ENCODE data around the gene SNX22. TPM values are rescaled to one million over a fixed set of nuclear protein-coding genes. Genes with fewer than 3 reads are reported as not detected.

SNX22 gene
- total and polyA plus RNA-seq, 2 of the 8 experiments (the other 6 are each of a cell fraction or from before 2014, with no cell fraction given), result 4.9 TPM

GRCh38 chr15:64105113-64105704, 46.3 kb upstream of the SNX22 start:
- H2BK20ac ChIP-seq (ENCODE audit: low read length), result no peak overlapping the region
- no peak overlapping the region for H3K4me2 ChIP-seq (ENCODE audit: insufficient read depth in 1 of 2, low read depth in 2 of 2, low read length in 2 of 2)
- 94% methylated on average over 9 of the region's 9 CpGs; no CpG with 5 or more reads in 1 of the 2 experiments for WGBS, 2 experiments (ENCODE audit: extremely low coverage in 1 of 2, insufficient coverage in 1 of 2, insufficient read length in 1 of 2, insufficient replicate concordance in 2 of 2, low coverage in 1 of 2, low lambda C conversion rate in 2 of 2, missing lambda C conversion rate in 1 of 2)
- no peaks in the 10 kb centered on the region for H3K23me2 ChIP-seq (ENCODE audit: low read depth, low read length)
- H4K20me1 ChIP-seq (replicated peaks in 1 of 2; ENCODE audit: control insufficient read depth in 1 of 2, insufficient read depth in 2 of 2, low read length in 2 of 2), result no peaks in the 10 kb centered on the region
- H3K56ac ChIP-seq (replicated peaks; ENCODE audit: insufficient read length, low read depth, low read length), result no peak overlapping the region
- peaks cover 0 to 49% of the 10 kb centered on the region in 2 experiments; a peak in 2 of 4 replicates for H3K79me2 ChIP-seq (ENCODE audit: control insufficient read depth in 1 of 2, insufficient read depth in 2 of 2, low read length in 2 of 2)
- no peak overlapping the region for H4K5ac ChIP-seq (ENCODE audit: insufficient read length, low read depth, low read length)
- H3K23ac ChIP-seq (ENCODE audit: insufficient read length), result no peak overlapping the region
- H3K14ac ChIP-seq (ENCODE audit: insufficient read length), result no peak overlapping the region
- no peak overlapping the region for H3K18ac ChIP-seq (ENCODE audit: extremely low read depth, low read length)
- H2BK5ac ChIP-seq (ENCODE audit: low read depth, low read length), result no peak overlapping the region
- H3K4me1 ChIP-seq (replicated peaks in 1 of 4; ENCODE audit: control insufficient read depth in 3 of 4, insufficient read depth in 4 of 4, low read length in 3 of 4), result no peaks in the 10 kb centered on the region
- FAIRE-seq, result no peak
- no peak overlapping the region for H2BK15ac ChIP-seq (ENCODE audit: low read length)
- H2BK120ac ChIP-seq (replicated peaks; ENCODE audit: low read depth, low read length), result no peak overlapping the region
- no peaks in the 10 kb centered on the region; the same call in 1 of the 2 replicates for H3K79me1 ChIP-seq (ENCODE audit: low read depth, low read length)
- DNase-seq (ENCODE audit: low read depth in 1 of 2, low spot score in 2 of 2), result no peak
- H2BK12ac ChIP-seq (ENCODE audit: low read depth, low read length), result no peak overlapping the region
- no peak overlapping the region for H4K8ac ChIP-seq (ENCODE audit: extremely low read depth, insufficient read depth, low read length)
- no peaks in the 10 kb centered on the region for H3K36me3 ChIP-seq (ENCODE audit: control insufficient read depth in 2 of 4, insufficient read depth in 4 of 4, low read length in 3 of 4)
- H3K27me3 ChIP-seq (replicated peaks in 1 of 4; ENCODE audit: control insufficient read depth in 3 of 4, extremely low read depth in 1 of 4, insufficient read depth in 3 of 4, low read length in 3 of 4), result peaks cover 0 to 1% (median 0%) of the 10 kb centered on the region in 4 experiments; a peak in 1 of 7 replicates
- ChIA-PET POLR2A (ENCODE audit: partially characterized antibody) (interaction anchor here (0.6 to 1.4 kb wide), 4 partner anchors 9 to 605 kb away, joined by 3 to 7 read pairs (median 3); no protein-coding TSS in a partner anchor), CTCF (ENCODE audit: partially characterized antibody) (interaction anchor here (0.6 to 0.8 kb wide), 4 partner anchors 36 to 612 kb away, joined by 3 to 4 read pairs (median 4); no protein-coding TSS in a partner anchor)
- H2AK5ac ChIP-seq (ENCODE audit: low read depth, low read length), result no peak overlapping the region
- no peak overlapping the region for H3K27ac ChIP-seq (ENCODE audit: low read depth, low read length)
- H3K4me3 ChIP-seq (ENCODE audit: extremely low read depth in 1 of 4, insufficient read depth in 2 of 4, low read depth in 3 of 4, low read length in 4 of 4), result no peak overlapping the region
- H4K91ac ChIP-seq (replicated peaks; ENCODE audit: insufficient read length, low read length), result no peak overlapping the region
- no peaks in the 10 kb centered on the region for H3K9me3 ChIP-seq (ENCODE audit: insufficient read depth in 2 of 2, low read depth in 1 of 2, low read length in 1 of 2)
- no peak overlapping the region for H3K4ac ChIP-seq (replicated peaks; ENCODE audit: insufficient read length, low read depth, low read length)
- no peak overlapping the region for H3K9ac ChIP-seq (replicated peaks in 1 of 4; ENCODE audit: extremely low read depth in 1 of 4, low read depth in 3 of 4, low read length in 3 of 4)
- H2AFZ ChIP-seq (ENCODE audit: low read length), result no peak overlapping the region
- TF ChIP-seq ATF3 (IDR thresholded peaks at IDR 0.05; ENCODE audit: insufficient read depth, low read depth, low read length) (no peak), RXRA (IDR thresholded peaks at IDR 0.05; ENCODE audit: insufficient read depth, low read depth, low read length) (no peak), KDM1A (IDR thresholded peaks at IDR 0.05; ENCODE audit: borderline replicate concordance, low read length) (no peak), SIN3A (conservative IDR thresholded peaks at IDR 0.05 in 1 of 2, IDR thresholded peaks at IDR 0.05 in 1 of 2; ENCODE audit: low read depth in 1 of 2, low read length in 2 of 2) (no peak), GABPA (IDR thresholded peaks at IDR 0.05; ENCODE audit: borderline replicate concordance, insufficient read depth, low read length) (no peak), RFX5 (IDR thresholded peaks at IDR 0.05; ENCODE audit: borderline replicate concordance, low read depth, low read length) (no peak), SAP30 (IDR thresholded peaks at IDR 0.05; ENCODE audit: insufficient read depth, insufficient replicate concordance, low read length) (no peak), E2F6 (IDR thresholded peaks at IDR 0.05) (no peak), TAF1 (IDR thresholded peaks at IDR 0.05; ENCODE audit: low read depth, low read length) (no peak)
